Keratinocyte (primary cell): Measurements from ENCODE around the gene OXCT1. TPM values are rescaled to one million over a fixed set of nuclear protein-coding genes. Genes with fewer than 3 reads are reported as not detected.
"Not testable (repeated sequence)": the region's sequence is repeated elsewhere in the genome, so short reads cannot be mapped to it uniquely, and the experiment has no call there.

Experiments
- DNase-seq: peaks from one replicate; pipeline ENCODE4 v3.0.0-alpha.2; 2011; ENCODE audit warnings: low read depth, missing footprints, low spot score
- FAIRE-seq: peaks from 2 replicates; lab custom pipeline; 2011; peaks lifted over from hg19 to GRCh38; lab: Jason Lieb, UNC
- H2AFZ ChIP-seq: 2 replicates; pipeline ENCODE4 v1.6.0; 2012; ENCODE audit warnings: low read length, control low read depth, inconsistent platforms; ENCODE audit not compliant: control insufficient read depth
- H3K27ac ChIP-seq: 2 replicates; pipeline ENCODE4 v1.5.1; 2011; ENCODE audit warnings: low read length; ENCODE audit not compliant: control insufficient read depth, insufficient read depth
- H3K27me3 ChIP-seq: 3 replicates; pipeline ENCODE4 v1.6.0; 2011; ENCODE audit warnings: low read length; ENCODE audit not compliant: control insufficient read depth, insufficient read depth; ENCODE audit errors: extremely low read depth
- H3K36me3 ChIP-seq, 2 experiments: 2 replicates in 1 of 2; 3 replicates in 1 of 2; pipeline ENCODE4 v1.5.1; 2011; ENCODE audit warnings: low read length in 2 of 2, mild to moderate bottlenecking in 1 of 2; ENCODE audit not compliant: control insufficient read depth in 2 of 2, insufficient read depth in 2 of 2; ENCODE audit errors: extremely low read depth in 1 of 2
- H3K4me1 ChIP-seq: 3 replicates; pipeline ENCODE4 v1.5.1; 2011; ENCODE audit warnings: low read length; ENCODE audit not compliant: control insufficient read depth, insufficient read depth; ENCODE audit errors: extremely low read depth
- H3K4me2 ChIP-seq: 3 replicates; pipeline ENCODE4 v1.6.0; 2011; ENCODE audit warnings: low read depth, low read length; ENCODE audit not compliant: control insufficient read depth, insufficient read depth; ENCODE audit errors: extremely low read depth
- H3K4me3 ChIP-seq, 3 experiments: fragments of 200-600 bp in 1 of 3; sonication (generic) in 1 of 3; 2 replicates in 2 of 3; 3 replicates in 1 of 3; pipeline ENCODE4 v1.5.1; 2011 to 2016; ENCODE audit warnings: low read length in 3 of 3, mild to moderate bottlenecking in 3 of 3, control low read depth in 2 of 3, inconsistent platforms in 1 of 3, low read depth in 1 of 3, mixed read lengths in 1 of 3, mixed run types in 1 of 3, moderate library complexity in 1 of 3; ENCODE audit not compliant: control insufficient read depth in 2 of 3, insufficient read depth in 2 of 3; ENCODE audit errors: extremely low read depth in 1 of 3
- H3K79me2 ChIP-seq: 2 replicates; pipeline ENCODE4 v1.6.0; 2012; ENCODE audit warnings: low read length; ENCODE audit not compliant: control insufficient read depth, insufficient read depth
- H3K9ac ChIP-seq: 3 replicates; pipeline ENCODE4 v1.6.0; 2011; ENCODE audit warnings: low read length; ENCODE audit not compliant: control insufficient read depth, insufficient read depth; ENCODE audit errors: extremely low read depth
- H3K9me1 ChIP-seq: 3 replicates; pipeline ENCODE4 v1.6.0; 2011; ENCODE audit warnings: low read length; ENCODE audit not compliant: control insufficient read depth, insufficient read depth; ENCODE audit errors: extremely low read depth
- H3K9me3 ChIP-seq: 2 replicates; pipeline ENCODE4 v1.5.1; 2012; ENCODE audit warnings: low read depth, low read length; ENCODE audit not compliant: control insufficient read depth
- H4K20me1 ChIP-seq: 3 replicates; pipeline ENCODE4 v1.6.0; 2011; ENCODE audit warnings: low read length; ENCODE audit not compliant: control insufficient read depth, insufficient read depth; ENCODE audit errors: extremely low read depth
- CTCF ChIP-seq, 3 experiments: IDR thresholded peaks in 1 of 3; conservative IDR thresholded peaks in 1 of 3; optimal IDR thresholded peaks in 1 of 3; 2 replicates in 2 of 3; 3 replicates in 1 of 3; pipeline versions ENCODE3 to v1.5.1; 2011; ENCODE audit warnings: low read length in 3 of 3, mild to moderate bottlenecking in 3 of 3, moderate library complexity in 2 of 3, control low read depth in 1 of 3, inconsistent platforms in 1 of 3; ENCODE audit not compliant: insufficient read depth in 2 of 3; ENCODE audit errors: extremely low read depth in 1 of 3
- EZH2 ChIP-seq: IDR thresholded peaks from one replicate; pipeline ENCODE4 v1.6.1; 2012; ENCODE audit warnings: inconsistent platforms, mild to moderate bottlenecking, low read length, moderate library complexity
- dilution Hi-C: fragments of 300-500 bp; cut with MboI; formaldehyde crosslinking; loops from one replicate; pipeline ENCODE4 v1.7.0; 2020; ENCODE audit warnings: low sequenced_read_pairs; ENCODE audit not compliant: extremely low pct_ligation_motif_present
- polyA plus RNA-seq, 5 experiments: library from polyadenylated mRNA; depleted of rRNA in 3 of 5; stranded (reverse) in 3 of 5; stranded (forward) in 1 of 5; unstranded in 1 of 5; fragments of >200 nt; gene quantifications; 1 replicate in 1 of 5; 2 replicates in 3 of 5; 3 replicates in 1 of 5; pipeline versions ENCODE4 v1.2.1 to v1.2.3, GENCODE V29; 2011 to 2012; ENCODE audit warnings: missing spikeins in 2 of 5, low read depth in 1 of 5, low replicate concordance in 1 of 5

Gene OXCT1
- polyA plus RNA-seq, 1 donor (not counting 4 experiments of a cell fraction or from before 2014, with no cell fraction given) = 34.0 TPM

- FAIRE-seq (no peak), DNase-seq (no peak)
- H2AFZ ChIP-seq = no peak overlapping the region
- no peaks in the 10 kb centered on the region for H4K20me1 ChIP-seq
- H3K36me3 ChIP-seq = no peaks in the 10 kb centered on the region
- no peaks in the 10 kb centered on the region for H3K79me2 ChIP-seq
- H3K27ac ChIP-seq = no peak overlapping the region
- no peaks in the 10 kb centered on the region for H3K9me1 ChIP-seq
- TF ChIP-seq CTCF (optimal IDR thresholded peaks at IDR 0.05 in 1 of 3, IDR thresholded peaks at IDR 0.05 in 1 of 3, conservative IDR thresholded peaks at IDR 0.05 in 1 of 3; ENCODE audit: extremely low read depth in 1 of 3, insufficient read depth in 2 of 3, low read length in 3 of 3) = no peak
- TF ChIP-seq EZH2 = no peak
- H3K9me3 ChIP-seq = no peaks in the 10 kb centered on the region
- no peaks in the 10 kb centered on the region for H3K4me1 ChIP-seq
- dilution Hi-C loops = no loop called here
- no peak overlapping the region for H3K4me2 ChIP-seq
- no peak overlapping the region for H3K4me3 ChIP-seq
- H3K27me3 ChIP-seq = no peaks in the 10 kb centered on the region
- H3K9ac ChIP-seq = no peak overlapping the region
Observed at GRCh38 chr5:41721516-41721915, 148.7 kb downstream of the OXCT1 start.

DNA sequence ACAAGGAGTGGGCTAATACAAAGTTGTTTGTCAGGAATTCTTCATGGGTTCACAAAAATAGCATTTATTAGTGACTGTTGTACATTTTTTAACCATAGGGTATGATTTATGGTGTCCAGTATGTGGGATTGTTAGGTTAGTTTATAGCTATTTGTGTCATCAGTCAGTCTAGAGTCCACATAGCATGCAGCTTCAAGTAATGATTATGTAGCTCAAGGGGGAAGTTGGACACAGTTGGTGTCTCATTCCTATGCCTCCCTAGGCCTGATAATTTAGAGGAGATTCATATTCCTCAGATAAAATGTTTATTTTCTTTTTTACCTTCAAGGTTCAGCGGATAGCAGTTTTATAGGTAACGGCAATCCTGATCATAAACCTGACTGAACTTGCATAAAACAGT is 153.8 kb downstream of the OXCT1 start:
- no peaks in the 10 kb centered on the region for H3K36me3 ChIP-seq
- no peak for FAIRE-seq

DNA sequence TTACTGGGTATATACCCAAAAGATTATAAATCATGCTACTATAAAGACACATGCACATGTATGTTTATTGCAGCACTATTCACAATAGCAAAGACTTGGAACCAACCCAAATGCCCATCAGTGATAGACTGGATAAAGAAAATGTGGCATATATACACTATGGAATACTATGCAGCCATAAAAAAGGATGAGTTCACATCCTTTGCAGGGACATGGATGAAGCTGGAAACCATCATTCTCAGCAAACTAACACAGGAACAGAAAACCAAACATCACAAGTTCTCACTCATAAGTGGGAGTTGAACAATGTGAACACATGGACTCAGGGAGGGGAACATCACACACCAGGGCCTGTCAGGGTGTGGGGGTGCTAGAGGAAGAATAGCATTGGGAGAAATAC is 155.8 kb downstream of the OXCT1 start:
- H3K27ac ChIP-seq, H3K9me1 ChIP-seq, H3K4me1 ChIP-seq, H3K36me3 ChIP-seq, H3K27me3 ChIP-seq, H3K79me2 ChIP-seq, H2AFZ ChIP-seq, dilution Hi-C loops, H3K9ac ChIP-seq, FAIRE-seq, H4K20me1 ChIP-seq, H3K4me2 ChIP-seq, DNase-seq, H3K4me3 ChIP-seq, H3K9me3 ChIP-seq: not testable (repeated sequence)

More for the DNA sequence above, 153.8 kb downstream of the OXCT1 start:
- TF ChIP-seq EZH2 (no peak), CTCF (optimal IDR thresholded peaks at IDR 0.05 in 1 of 3, IDR thresholded peaks at IDR 0.05 in 1 of 3, conservative IDR thresholded peaks at IDR 0.05 in 1 of 3; ENCODE audit: extremely low read depth in 1 of 3, insufficient read depth in 2 of 3, low read length in 3 of 3) (no peak)
- H3K27me3 ChIP-seq = no peaks in the 10 kb centered on the region
- no peaks in the 10 kb centered on the region for H3K79me2 ChIP-seq
- DNase-seq = no peak
- dilution Hi-C loops = no loop called here
- H3K9me3 ChIP-seq = no peaks in the 10 kb centered on the region
- no peak overlapping the region for H3K9ac ChIP-seq
- no peaks in the 10 kb centered on the region for H3K9me1 ChIP-seq
- no peaks in the 10 kb centered on the region for H4K20me1 ChIP-seq
- no peak overlapping the region for H2AFZ ChIP-seq
- no peak overlapping the region for H3K4me2 ChIP-seq
- no peak overlapping the region for H3K27ac ChIP-seq
- no peaks in the 10 kb centered on the region for H3K4me1 ChIP-seq
- H3K4me3 ChIP-seq = no peak overlapping the region
